KMS-11 (cell line): ENCODE results near the gene DBN1.

Experiments
- H2AFZ ChIP-seq: fragments of 200-600 bp; sonication (generic); 2 replicates; pipeline ENCODE4 v1.6.1; 2016; ENCODE audit warnings: antibody characterized with exemption, mixed run types, low read depth
- H3K27ac ChIP-seq: fragments of 200-600 bp; sonication (generic); 2 replicates; pipeline ENCODE4 v1.6.1; 2016; ENCODE audit warnings: mild to moderate bottlenecking, mixed run types
- H3K27me3 ChIP-seq: fragments of 200-600 bp; sonication (generic); 2 replicates; pipeline ENCODE4 v1.6.1; 2017; ENCODE audit warnings: mild to moderate bottlenecking, low read depth, mixed run types, moderate library complexity; ENCODE audit not compliant: insufficient read depth
- H3K36me3 ChIP-seq: fragments of 200-600 bp; sonication (generic); 2 replicates; pipeline ENCODE4 v1.6.1; 2017; ENCODE audit warnings: mild to moderate bottlenecking, mixed run types; ENCODE audit not compliant: insufficient read depth
- H3K4me1 ChIP-seq: fragments of 200-600 bp; sonication (generic); 2 replicates; pipeline ENCODE4 v1.6.1; 2016; ENCODE audit warnings: mild to moderate bottlenecking, low read depth, mixed run types; ENCODE audit not compliant: poor library complexity, severe bottlenecking
- H3K4me2 ChIP-seq: fragments of 200-600 bp; sonication (generic); 2 replicates; pipeline ENCODE4 v1.7.0; 2016; ENCODE audit warnings: mild to moderate bottlenecking, mixed run types
- H3K4me3 ChIP-seq: fragments of 200-600 bp; sonication (generic); IDR thresholded peaks from 2 replicates; pipeline ENCODE4 v1.6.1; 2017; ENCODE audit warnings: low read depth, low read length, mixed read lengths; ENCODE audit not compliant: insufficient read depth
- H3K79me2 ChIP-seq: fragments of 200-600 bp; sonication (generic); 2 replicates; pipeline ENCODE4 v1.6.1; 2016; ENCODE audit warnings: low read depth, mixed run types; ENCODE audit not compliant: insufficient read depth
- H3K9ac ChIP-seq: fragments of 200-600 bp; sonication (generic); 2 replicates; pipeline ENCODE4 v1.6.1; 2016; ENCODE audit warnings: mild to moderate bottlenecking, mixed run types
- H4K20me1 ChIP-seq: fragments of 200-600 bp; sonication (generic); 2 replicates; pipeline ENCODE4 v1.6.1; 2016; ENCODE audit warnings: mild to moderate bottlenecking, mixed run types; ENCODE audit not compliant: insufficient read depth
- TF ChIP-seq, protein P1 (sequence below): fragments of 200-600 bp; sonication (generic); conservative IDR thresholded peaks from 2 replicates; pipeline ENCODE4 v1.6.1; 2017; ENCODE audit warnings: low read depth, mild to moderate bottlenecking, antibody characterized with exemption, low read length, moderate library complexity, mixed read lengths

The DBN1 gene

DNA sequence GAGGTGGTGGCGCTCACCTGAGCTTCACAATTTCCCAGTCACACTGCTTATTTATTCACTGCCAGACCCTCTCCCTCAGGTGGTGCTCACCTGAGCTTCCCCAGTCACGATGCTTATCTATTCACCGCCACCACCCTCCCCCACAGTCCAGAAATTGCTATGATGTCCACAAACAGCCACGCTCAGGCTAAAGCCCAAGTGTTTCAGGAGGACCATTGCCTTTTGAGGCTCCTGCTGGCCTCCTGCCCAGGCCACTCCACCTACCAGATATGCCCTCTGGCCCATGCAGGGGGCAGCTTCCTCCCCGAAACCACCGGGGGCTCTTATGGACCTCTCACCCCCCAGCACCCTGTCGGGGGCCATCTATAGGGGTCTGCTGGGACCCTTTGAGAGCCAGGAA, 19.4 kb upstream of the DBN1 start:
- Histone ChIP-seq H3K36me3 (no peaks in the 10 kb centered on the region), H4K20me1 (no peaks in the 10 kb centered on the region), H3K27ac (no peak overlapping the region), H3K4me3 (no peak overlapping the region), H3K79me2 (no peaks in the 10 kb centered on the region), H3K9ac (no peak overlapping the region), H3K4me1 (peaks cover 8% of the 10 kb centered on the region), H3K27me3 (no peaks in the 10 kb centered on the region), H3K4me2 (no peak overlapping the region), H2AFZ (no peak overlapping the region)
- TF ChIP-seq, protein P1, sequence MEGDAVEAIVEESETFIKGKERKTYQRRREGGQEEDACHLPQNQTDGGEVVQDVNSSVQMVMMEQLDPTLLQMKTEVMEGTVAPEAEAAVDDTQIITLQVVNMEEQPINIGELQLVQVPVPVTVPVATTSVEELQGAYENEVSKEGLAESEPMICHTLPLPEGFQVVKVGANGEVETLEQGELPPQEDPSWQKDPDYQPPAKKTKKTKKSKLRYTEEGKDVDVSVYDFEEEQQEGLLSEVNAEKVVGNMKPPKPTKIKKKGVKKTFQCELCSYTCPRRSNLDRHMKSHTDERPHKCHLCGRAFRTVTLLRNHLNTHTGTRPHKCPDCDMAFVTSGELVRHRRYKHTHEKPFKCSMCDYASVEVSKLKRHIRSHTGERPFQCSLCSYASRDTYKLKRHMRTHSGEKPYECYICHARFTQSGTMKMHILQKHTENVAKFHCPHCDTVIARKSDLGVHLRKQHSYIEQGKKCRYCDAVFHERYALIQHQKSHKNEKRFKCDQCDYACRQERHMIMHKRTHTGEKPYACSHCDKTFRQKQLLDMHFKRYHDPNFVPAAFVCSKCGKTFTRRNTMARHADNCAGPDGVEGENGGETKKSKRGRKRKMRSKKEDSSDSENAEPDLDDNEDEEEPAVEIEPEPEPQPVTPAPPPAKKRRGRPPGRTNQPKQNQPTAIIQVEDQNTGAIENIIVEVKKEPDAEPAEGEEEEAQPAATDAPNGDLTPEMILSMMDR: no peak

DNA sequence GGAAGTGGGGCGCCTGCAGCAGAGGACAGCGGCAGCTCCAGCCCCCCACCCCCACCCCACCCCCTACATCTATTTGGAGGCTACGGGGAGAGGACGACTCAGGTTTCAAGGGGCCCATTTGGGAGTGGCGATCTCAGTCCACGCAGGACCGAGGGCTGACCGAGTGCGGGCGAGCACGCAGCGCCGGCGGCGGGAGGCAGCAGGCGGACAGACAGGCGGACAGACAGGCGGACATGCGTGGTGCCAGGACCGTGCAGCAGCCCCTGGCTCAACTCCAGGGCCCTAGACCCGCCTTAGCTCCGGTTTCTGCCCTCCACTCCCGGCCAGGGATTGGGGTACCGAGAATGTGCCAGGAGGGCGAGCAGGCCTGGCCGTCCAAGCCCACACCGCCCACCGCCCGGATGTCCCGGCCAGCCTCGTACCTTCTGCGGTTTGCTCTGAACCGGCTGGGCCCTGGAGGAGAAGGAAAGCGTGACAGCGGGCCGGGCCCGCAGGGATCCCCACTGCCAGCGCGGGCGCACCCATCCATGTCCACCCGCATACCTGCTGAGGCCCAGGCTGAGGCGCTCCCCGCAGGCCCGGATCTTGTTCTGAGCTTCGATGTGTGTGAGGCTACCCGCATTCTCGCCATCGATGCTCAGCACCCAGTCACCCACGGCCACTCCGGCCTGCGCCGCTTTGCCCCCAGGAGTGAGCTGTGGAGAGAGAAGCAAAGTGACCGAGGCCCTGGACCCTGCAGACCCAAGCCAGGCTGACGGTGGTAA, 18.7 kb upstream of the DBN1 start:
- H3K36me3 ChIP-seq: no peaks in the 10 kb centered on the region
- H3K9ac ChIP-seq: no peak overlapping the region
- TF ChIP-seq, protein P1: no peak
- H3K27ac ChIP-seq: no peak overlapping the region
- H3K4me2 ChIP-seq: no peak overlapping the region
- peaks cover 8% of the 10 kb centered on the region for H3K4me1 ChIP-seq
- H3K4me3 ChIP-seq: no peak overlapping the region
- no peaks in the 10 kb centered on the region for H3K79me2 ChIP-seq
- no peaks in the 10 kb centered on the region for H4K20me1 ChIP-seq
- H3K27me3 ChIP-seq: no peaks in the 10 kb centered on the region
- H2AFZ ChIP-seq: no peak overlapping the region

DNA sequence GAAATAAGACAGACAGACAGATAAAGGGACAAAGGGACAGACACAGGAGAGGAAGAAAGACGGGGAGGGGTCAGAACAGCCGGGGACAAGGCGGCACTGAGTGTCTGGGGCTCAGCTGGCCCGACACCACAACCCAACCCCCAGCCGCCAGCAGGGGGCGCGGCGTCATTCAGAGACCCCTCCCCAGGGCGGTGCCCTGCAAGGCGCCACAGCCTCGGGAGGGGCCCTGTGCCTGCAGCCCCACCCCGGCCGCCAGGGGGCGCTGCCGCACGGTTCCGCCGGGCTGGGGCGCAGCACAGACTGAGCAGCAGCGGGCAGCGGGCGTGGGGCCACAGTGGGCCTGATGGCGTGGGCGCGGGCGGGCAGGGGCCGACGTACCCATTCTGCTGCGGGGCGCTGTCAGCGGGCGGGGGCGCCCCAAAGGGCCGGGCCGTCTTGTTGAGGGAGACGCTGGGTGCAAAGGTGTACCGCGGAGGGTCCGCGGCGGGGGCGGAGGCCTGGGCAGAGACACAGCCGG, 18.1 kb upstream of the DBN1 start:
- no peak overlapping the region for H2AFZ ChIP-seq
- no peaks in the 10 kb centered on the region for H4K20me1 ChIP-seq
- H3K9ac ChIP-seq: no peak overlapping the region
- H3K27ac ChIP-seq: no peak overlapping the region
- H3K79me2 ChIP-seq: no peaks in the 10 kb centered on the region
- TF ChIP-seq, protein P1: no peak; the same call in 1 of the 2 replicates
- no peak overlapping the region for H3K4me3 ChIP-seq
- no peaks in the 10 kb centered on the region for H3K36me3 ChIP-seq
- H3K27me3 ChIP-seq: no peaks in the 10 kb centered on the region
- no peak overlapping the region for H3K4me2 ChIP-seq
- H3K4me1 ChIP-seq: peaks cover 8% of the 10 kb centered on the region

DNA sequence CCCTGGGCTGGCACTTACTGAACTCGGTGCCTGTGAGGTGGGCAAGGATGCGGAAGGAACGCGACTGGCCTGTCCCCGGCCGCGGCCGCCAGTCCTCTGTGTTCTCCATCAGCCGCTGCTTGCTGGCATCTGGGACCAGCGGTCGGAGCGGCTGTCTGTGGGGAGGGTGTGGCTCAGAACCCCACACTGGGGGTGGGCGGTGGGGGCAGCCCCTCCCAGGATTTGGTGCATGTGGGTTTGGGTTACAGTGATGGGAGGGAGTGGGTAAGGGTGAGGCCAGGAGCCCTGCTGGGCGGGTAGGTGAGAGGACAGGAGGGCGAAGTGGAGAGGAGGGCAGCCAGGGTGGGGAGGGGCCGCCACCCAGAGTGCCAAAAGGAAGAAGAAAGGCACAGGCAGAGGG, 17.6 kb upstream of the DBN1 start:
- no peak overlapping the region for H3K9ac ChIP-seq
- H3K4me2 ChIP-seq: no peak overlapping the region

More for the DNA sequence above, 17.6 kb upstream of the DBN1 start:
- H3K79me2 ChIP-seq: no peaks in the 10 kb centered on the region
- H3K36me3 ChIP-seq: no peaks in the 10 kb centered on the region
- H3K4me3 ChIP-seq: no peak overlapping the region
- H2AFZ ChIP-seq: no peak overlapping the region
- H3K4me1 ChIP-seq: peaks cover 5% of the 10 kb centered on the region
- H3K27me3 ChIP-seq: no peaks in the 10 kb centered on the region
- H4K20me1 ChIP-seq: no peaks in the 10 kb centered on the region
- H3K27ac ChIP-seq: no peak overlapping the region
- TF ChIP-seq, protein P1: no peak
